Effector memory CD4-positive, alpha-beta T cell (primary cell): Measurements from ENCODE around the gene THADA.

ENCODE experiments used
- DNase-seq, 3 donors: peaks; one replicate each; pipeline ENCODE4 v3.0.0-alpha.2; 2020
- H3K27ac ChIP-seq: 2 replicates; pipeline ENCODE4 v1.7.0; 2013; ENCODE audit warnings: mild to moderate bottlenecking, low read length, moderate library complexity; ENCODE audit not compliant: insufficient read depth, poor library complexity, severe bottlenecking
- H3K27me3 ChIP-seq: replicated peaks from 2 replicates; pipeline ENCODE4 v1.7.0; 2013; ENCODE audit warnings: mild to moderate bottlenecking, low read length; ENCODE audit not compliant: insufficient read depth, control insufficient read depth, poor library complexity, severe bottlenecking
- H3K36me3 ChIP-seq: 2 replicates; pipeline ENCODE4 v1.7.0; 2013; ENCODE audit warnings: mild to moderate bottlenecking, low read length, moderate library complexity; ENCODE audit not compliant: control insufficient read depth, insufficient read depth
- H3K4me1 ChIP-seq: 2 replicates; pipeline ENCODE4 v1.7.0; 2013; ENCODE audit warnings: low read length, mild to moderate bottlenecking; ENCODE audit not compliant: control insufficient read depth, insufficient read depth, poor library complexity, severe bottlenecking
- H3K4me3 ChIP-seq: 2 replicates; pipeline ENCODE4 v1.7.0; 2013; ENCODE audit warnings: low read length, low read depth, mild to moderate bottlenecking; ENCODE audit not compliant: insufficient read depth, poor library complexity, severe bottlenecking
- H3K9me3 ChIP-seq: 2 replicates; pipeline ENCODE4 v1.7.0; 2013; ENCODE audit warnings: mild to moderate bottlenecking, low read length, moderate library complexity; ENCODE audit not compliant: control insufficient read depth

THADA gene

GRCh38 chr2:43212216-43212835, 383.5 kb downstream of the THADA start:
- Histone ChIP-seq H3K4me1 (peaks cover 3% of the 10 kb centered on the region), H3K4me3 (no peak overlapping the region), H3K36me3 (no peaks in the 10 kb centered on the region), H3K27me3 (no peaks in the 10 kb centered on the region), H3K9me3 (no peaks in the 10 kb centered on the region), H3K27ac (no peak overlapping the region)
- DNase-seq: no peak

GRCh38 chr2:43210467-43211303, 385.2 kb downstream of the THADA start:
- Histone ChIP-seq H3K9me3 (no peaks in the 10 kb centered on the region), H3K4me3 (no peak overlapping the region), H3K36me3 (no peaks in the 10 kb centered on the region), H3K27me3 (no peaks in the 10 kb centered on the region), H3K27ac (no peak overlapping the region), H3K4me1 (no peaks in the 10 kb centered on the region)
- DNase-seq: no peak

- no peaks in the 10 kb centered on the region for H3K4me1 ChIP-seq
- H3K27me3 ChIP-seq: no peaks in the 10 kb centered on the region
- H3K27ac ChIP-seq: no peak overlapping the region
- H3K9me3 ChIP-seq: no peaks in the 10 kb centered on the region
- no peaks in the 10 kb centered on the region for H3K36me3 ChIP-seq
- DNase-seq: no peak
- no peak overlapping the region for H3K4me3 ChIP-seq
These were observed 385.7 kb downstream of the THADA start for GRCh38 chr2:43210125-43210466.

GRCh38 chr2:43209204-43209717, 386.6 kb downstream of the THADA start:
- H3K36me3 ChIP-seq: no peaks in the 10 kb centered on the region
- no peak overlapping the region for H3K4me3 ChIP-seq
- no peak overlapping the region for H3K27ac ChIP-seq
- H3K27me3 ChIP-seq: no peaks in the 10 kb centered on the region
- no peaks in the 10 kb centered on the region for H3K9me3 ChIP-seq
- H3K4me1 ChIP-seq: no peaks in the 10 kb centered on the region
- DNase-seq: no peak

GRCh38 chr2:43207553-43208300, 388.1 kb downstream of the THADA start:
- H3K9me3 ChIP-seq: no peaks in the 10 kb centered on the region
- DNase-seq: no peak
- no peaks in the 10 kb centered on the region for H3K36me3 ChIP-seq
- H3K27me3 ChIP-seq: no peaks in the 10 kb centered on the region
- H3K4me1 ChIP-seq: no peaks in the 10 kb centered on the region
- H3K4me3 ChIP-seq: no peak overlapping the region
- no peak overlapping the region for H3K27ac ChIP-seq

GRCh38 chr2:43206602-43207001, 389.2 kb downstream of the THADA start:
- Histone ChIP-seq H3K27ac (no peak overlapping the region), H3K4me3 (no peak overlapping the region), H3K9me3 (no peaks in the 10 kb centered on the region), H3K4me1 (peaks cover 1% of the 10 kb centered on the region), H3K27me3 (no peaks in the 10 kb centered on the region), H3K36me3 (no peaks in the 10 kb centered on the region)
- DNase-seq: no peak

GRCh38 chr2:43203373-43203772, 392.5 kb downstream of the THADA start:
- Histone ChIP-seq H3K27me3 (no peaks in the 10 kb centered on the region), H3K4me3 (no peak overlapping the region), H3K27ac (no peak overlapping the region), H3K36me3 (no peaks in the 10 kb centered on the region), H3K4me1 (peaks cover 9% of the 10 kb centered on the region), H3K9me3 (no peaks in the 10 kb centered on the region)
- no peak for DNase-seq

- Histone ChIP-seq H3K4me3 (no peak overlapping the region), H3K36me3 (no peaks in the 10 kb centered on the region), H3K27me3 (no peaks in the 10 kb centered on the region), H3K9me3 (no peaks in the 10 kb centered on the region), H3K4me1 (peaks cover 12% of the 10 kb centered on the region), H3K27ac (no peak overlapping the region)
- DNase-seq: no peak
These were observed 393.5 kb downstream of the THADA start for GRCh38 chr2:43202289-43202688.

GRCh38 chr2:43201497-43201896, 394.3 kb downstream of the THADA start:
- Histone ChIP-seq H3K4me1 (peaks cover 20% of the 10 kb centered on the region), H3K36me3 (no peaks in the 10 kb centered on the region), H3K4me3 (no peak overlapping the region), H3K27ac (no peak overlapping the region), H3K27me3 (no peaks in the 10 kb centered on the region), H3K9me3 (no peaks in the 10 kb centered on the region)
- DNase-seq: no peak

- Histone ChIP-seq H3K4me1 (peaks cover 21% of the 10 kb centered on the region), H3K27ac (no peak overlapping the region), H3K36me3 (no peaks in the 10 kb centered on the region)
These were observed 394.8 kb downstream of the THADA start for GRCh38 chr2:43201016-43201415.

More at GRCh38 chr2:43201016-43201415, 394.8 kb downstream of the THADA start:
- Histone ChIP-seq H3K4me3 (no peak overlapping the region), H3K9me3 (no peaks in the 10 kb centered on the region), H3K27me3 (no peaks in the 10 kb centered on the region)
- DNase-seq: no peak
